NCI-H1417 treated with DMSO at 0.1 percent for 48 hours (cell line): ENCODE results near the gene IL20RA.
A peak's percentile ranks its signal among the peaks of the same experiment; 100 is the strongest.
"Not testable (repeated sequence)": the region's sequence is repeated elsewhere in the genome, so short reads cannot be mapped to it uniquely, and the experiment has no call there.

Experiments used
- DNase-seq: peaks from one replicate; lab custom pipeline; 2025; lab: John Stamatoyannopoulos, UW

Gene IL20RA

GRCh38 chr6:137006056-137006455 is 38.7 kb downstream of the IL20RA start:
- no peak for DNase-seq

- DNase-seq: no peak
Measured at GRCh38 chr6:137005073-137005472, 39.7 kb downstream of the IL20RA start.

GRCh38 chr6:137002505-137002904 is 42.3 kb downstream of the IL20RA start:
- no peak for DNase-seq

- DNase-seq: no peak
Measured at GRCh38 chr6:137001977-137002302, 42.8 kb downstream of the IL20RA start.

GRCh38 chr6:137001299-137001976 is 43.3 kb downstream of the IL20RA start:
- DNase-seq: no peak

GRCh38 chr6:137000825-137001224 is 43.9 kb downstream of the IL20RA start:
- no peak for DNase-seq

GRCh38 chr6:136995521-136995920 is 49.2 kb downstream of the IL20RA start:
- no peak for DNase-seq

GRCh38 chr6:136994782-136995181 is 50.0 kb downstream of the IL20RA start:
- peak; percentile 88 for DNase-seq

GRCh38 chr6:136992113-136992512 is 52.7 kb downstream of the IL20RA start:
- DNase-seq: no peak

GRCh38 chr6:136991646-136992045 is 53.1 kb downstream of the IL20RA start:
- no peak for DNase-seq

- DNase-seq: no peak
Measured at GRCh38 chr6:136990754-136991153, 54.0 kb downstream of the IL20RA start.

GRCh38 chr6:136990242-136990578 is 54.6 kb downstream of the IL20RA start:
- DNase-seq: no peak

- no peak for DNase-seq
Measured at GRCh38 chr6:136989571-136990241, 55.1 kb downstream of the IL20RA start.

- DNase-seq: peak; percentile 87
Measured at GRCh38 chr6:136987526-136987925, 57.2 kb downstream of the IL20RA start.

GRCh38 chr6:136985502-136985901 is 59.3 kb downstream of the IL20RA start:
- no peak for DNase-seq

- no peak for DNase-seq
Measured at GRCh38 chr6:136984578-136984977, 60.2 kb downstream of the IL20RA start.

- DNase-seq: no peak
Measured at GRCh38 chr6:136983687-136984086, 61.1 kb downstream of the IL20RA start.

- DNase-seq: no peak
Measured at GRCh38 chr6:136982928-136983327, 61.8 kb downstream of the IL20RA start.

GRCh38 chr6:136980070-136980469 is 64.7 kb downstream of the IL20RA start:
- DNase-seq: no peak

GRCh38 chr6:136979206-136979605 is 65.6 kb downstream of the IL20RA start:
- no peak for DNase-seq

- DNase-seq: no peak
Measured at GRCh38 chr6:136977075-136977474, 67.7 kb downstream of the IL20RA start.

- no peak for DNase-seq
Measured at GRCh38 chr6:136975089-136975715, 69.6 kb downstream of the IL20RA start.

- DNase-seq: not testable (repeated sequence)
Measured at GRCh38 chr6:136973781-136974180, 71.0 kb downstream of the IL20RA start.

GRCh38 chr6:136971609-136972008 is 73.2 kb downstream of the IL20RA start:
- no peak for DNase-seq
